Mucosa of rectum (tissue), 2 donors: ENCODE measurements around the gene SIX6.
A peak's percentile ranks its signal among the peaks of the same experiment; 100 is the strongest.
"Not testable (repeated sequence)": the region's sequence is repeated elsewhere in the genome, so short reads cannot be mapped to it uniquely, and the experiment has no call there.

Source experiments
- H3K27ac ChIP-seq, 2 donors: one replicate each; pipeline ENCODE4 v1.7.0; 2013; ENCODE audit warnings: inconsistent platforms in 2 of 2, low read depth in 2 of 2, low read length in 2 of 2
- H3K27me3 ChIP-seq, 2 donors: one replicate each; pipeline ENCODE4 v1.7.0; 2013; ENCODE audit warnings: low read length in 2 of 2; ENCODE audit not compliant: control insufficient read depth in 2 of 2, insufficient read depth in 2 of 2
- H3K36me3 ChIP-seq, 2 donors: one replicate each; pipeline ENCODE4 v1.7.0; 2013; ENCODE audit warnings: low read length in 2 of 2; ENCODE audit not compliant: control insufficient read depth in 2 of 2, insufficient read depth in 2 of 2
- H3K4me1 ChIP-seq, 2 donors: one replicate each; pipeline ENCODE4 v1.7.0; 2013; ENCODE audit warnings: low read length in 2 of 2, mild to moderate bottlenecking in 1 of 2; ENCODE audit not compliant: control insufficient read depth in 2 of 2, insufficient read depth in 2 of 2
- H3K4me3 ChIP-seq, 2 donors: one replicate each; pipeline ENCODE4 v1.7.0; 2013; ENCODE audit warnings: low read length in 2 of 2
- H3K9ac ChIP-seq, 2 donors: one replicate each; pipeline ENCODE4 v1.7.0; 2013; ENCODE audit warnings: low read length in 2 of 2, low read depth in 1 of 2, mild to moderate bottlenecking in 1 of 2
- H3K9me3 ChIP-seq, 2 donors: one replicate each; pipeline ENCODE4 v1.7.0; 2013; ENCODE audit warnings: low read length in 2 of 2; ENCODE audit not compliant: control insufficient read depth in 2 of 2
- donor health status: healthy.
- donor health status: Normal muscosa, but diverticular disease.

The SIX6 gene

DNA sequence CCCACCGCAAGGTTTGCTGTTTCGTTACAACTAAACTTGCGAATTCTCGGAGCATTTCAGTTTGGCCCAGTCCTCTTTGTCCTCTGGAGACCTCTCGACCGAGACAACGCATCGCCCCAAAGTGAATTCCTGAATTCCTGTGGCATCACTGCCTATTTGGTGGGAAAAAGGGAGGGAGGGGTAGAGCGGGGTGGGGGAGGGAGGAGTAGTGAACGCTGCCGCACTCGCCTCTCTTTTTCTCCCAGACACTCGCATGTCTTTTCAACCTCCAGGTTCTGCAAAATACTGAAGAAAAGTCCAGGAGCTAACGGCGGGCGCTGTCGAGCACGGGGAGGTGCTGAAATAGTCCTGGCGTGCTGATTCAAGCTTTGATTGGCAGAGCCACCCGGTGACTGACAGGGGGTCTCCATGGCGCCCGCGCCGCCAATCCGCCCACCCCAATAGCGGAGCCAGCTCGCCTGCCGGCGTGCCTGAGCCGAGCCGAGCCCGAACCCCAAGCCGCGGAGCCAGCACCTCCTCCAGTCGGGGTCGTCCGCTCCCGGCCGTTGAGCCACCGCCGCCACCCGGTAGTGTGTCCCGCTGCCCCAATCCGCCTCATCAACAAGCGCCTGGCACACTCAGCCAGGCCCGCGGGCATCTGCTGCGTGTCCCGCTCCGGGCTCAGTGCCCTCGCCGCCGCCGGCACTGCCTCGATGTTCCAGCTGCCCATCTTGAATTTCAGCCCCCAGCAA lies at the start of gene SIX6:
Gene SIX6 (plus strand): TSS at position 440 of the 731 bp plus-strand sequence. CDS start 253 bp downstream, at position 693.
- Histone ChIP-seq H3K27me3 (peaks cover 67 to 69% of the 10 kb centered on the region in 2 donors), H3K4me1 (peaks cover 0 to 2% of the 10 kb centered on the region in 2 donors), H3K4me3 (no peak within 1 kb of the TSS), H3K27ac (no peak within 1 kb of the TSS), H3K9me3 (no peaks in the 10 kb centered on the region), H3K36me3 (no peaks in the 10 kb centered on the region), H3K9ac (no peak within 1 kb of the TSS)

DNA sequence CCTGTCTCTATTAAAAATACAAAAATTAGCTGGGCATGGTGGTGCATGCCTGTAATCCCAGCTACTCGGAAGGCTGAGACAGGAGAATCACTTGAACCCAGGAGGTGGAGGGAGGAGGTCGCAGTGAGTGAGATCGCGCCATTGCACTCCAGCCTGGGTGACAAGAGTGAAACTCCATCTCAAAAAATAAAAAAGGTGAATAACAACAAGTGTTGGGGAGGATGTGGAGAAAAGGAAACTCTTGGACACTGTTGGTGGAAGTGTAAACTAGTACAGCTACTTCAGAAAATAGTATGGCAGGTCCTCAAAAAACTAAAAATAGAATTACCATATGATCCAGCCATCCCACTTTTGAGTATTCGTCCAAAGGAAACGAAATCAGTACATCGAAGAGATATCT lies 28.7 kb upstream of the SIX6 start:
- H3K27ac ChIP-seq, H3K36me3 ChIP-seq, H3K27me3 ChIP-seq, H3K4me3 ChIP-seq, H3K9me3 ChIP-seq, H3K9ac ChIP-seq, H3K4me1 ChIP-seq: not testable (repeated sequence)

DNA sequence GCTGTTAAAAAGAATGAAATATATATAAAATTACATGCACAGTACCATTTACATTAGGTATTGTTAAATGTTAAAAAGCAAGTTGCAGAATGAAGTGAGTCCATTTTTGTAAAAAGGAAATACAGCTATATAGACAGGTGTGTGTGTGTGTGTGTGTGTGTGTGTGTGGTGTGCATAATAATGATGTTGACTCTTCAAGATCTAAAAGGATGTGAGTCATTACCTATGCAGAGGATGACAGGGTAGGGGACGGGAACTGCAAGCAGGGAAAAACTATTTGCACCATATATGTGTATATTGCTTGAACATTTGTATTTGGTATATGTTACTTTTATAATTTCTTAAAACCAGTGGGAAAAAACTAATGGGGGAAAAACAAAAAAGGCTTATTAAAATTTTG lies 26.2 kb upstream of the SIX6 start:
- Histone ChIP-seq H3K9me3 (no peaks in the 10 kb centered on the region), H3K4me3 (no peak overlapping the region), H3K27me3 (peaks cover 8 to 20% of the 10 kb centered on the region in 2 donors), H3K27ac (no peak overlapping the region), H3K36me3 (no peaks in the 10 kb centered on the region), H3K9ac (no peak overlapping the region), H3K4me1 (no peaks in the 10 kb centered on the region)

DNA sequence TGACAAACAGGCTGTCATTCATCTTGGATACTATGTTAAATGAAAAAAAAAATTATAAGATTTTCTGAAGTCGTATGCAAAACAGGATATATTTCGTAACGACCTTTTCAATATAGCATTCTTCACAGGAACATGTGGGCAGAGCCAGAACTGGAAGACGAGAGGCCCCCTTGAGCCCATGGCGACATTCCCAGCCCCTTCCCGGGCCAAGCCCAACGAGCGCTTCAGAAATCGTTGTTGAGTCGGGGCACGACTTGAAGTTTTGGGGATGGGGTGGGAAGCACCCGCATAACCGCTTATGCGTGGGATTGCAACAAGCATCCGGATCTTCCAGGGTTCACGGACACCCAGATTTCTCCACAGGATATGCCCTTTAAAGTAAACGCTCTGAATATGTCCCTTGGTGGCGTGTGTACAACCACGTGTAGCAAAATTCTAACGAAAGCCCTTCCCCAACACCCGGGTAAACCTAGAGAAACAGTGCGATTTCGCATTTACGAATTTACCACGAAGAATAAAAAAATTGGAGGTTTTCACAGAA lies 23.8 kb upstream of the SIX6 start:
- Histone ChIP-seq H3K27ac (no peak overlapping the region), H3K36me3 (no peaks in the 10 kb centered on the region), H3K9me3 (no peaks in the 10 kb centered on the region), H3K27me3 (peaks cover 8 to 20% of the 10 kb centered on the region in 2 donors), H3K4me1 (no peaks in the 10 kb centered on the region), H3K4me3 (peak overlapping the region in 1 of 2 donors; percentile 10), H3K9ac (no peak overlapping the region)

DNA sequence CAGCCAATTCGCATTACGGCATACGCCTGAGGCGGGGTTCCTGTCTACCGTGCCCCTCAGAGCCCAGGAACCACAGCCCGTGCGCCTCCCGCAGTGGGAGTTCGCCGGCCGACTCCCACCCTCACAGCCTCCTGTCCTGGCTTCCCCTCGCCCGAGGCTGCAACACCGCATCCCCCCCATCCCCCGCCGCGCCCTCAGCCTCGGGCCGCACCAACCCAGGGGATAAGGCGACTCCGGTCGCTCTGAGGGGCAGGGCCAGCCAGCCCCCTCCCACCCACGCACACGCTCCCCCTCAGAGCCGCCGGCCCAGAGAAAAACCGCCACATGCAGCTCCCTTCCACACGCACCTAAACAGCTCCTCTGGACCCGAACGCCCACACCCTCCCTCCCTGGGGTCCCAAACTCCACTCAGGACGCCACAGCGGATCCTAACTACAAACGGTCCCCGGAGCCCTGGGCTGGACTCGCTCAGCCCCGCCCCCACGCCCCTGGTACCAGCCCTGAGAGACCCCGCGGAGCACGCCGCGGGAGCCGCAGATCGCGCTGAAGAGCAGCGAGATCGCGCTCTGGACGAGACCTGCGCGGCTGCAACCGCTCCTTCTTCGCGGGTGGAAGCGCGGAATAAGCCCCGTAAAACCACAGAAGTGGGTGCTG lies 23.2 kb upstream of the SIX6 start, which contains the start of gene C14orf39:
Gene C14orf39 (minus strand): TSS at position 466 of the 654 bp plus-strand sequence. CDS start 985 bp downstream, outside the sequence.
- no peaks in the 10 kb centered on the region for H3K4me1 ChIP-seq
- H3K36me3 ChIP-seq = no peaks in the 10 kb centered on the region
- H3K27ac ChIP-seq = no peak within 1 kb of the TSS
- no peaks in the 10 kb centered on the region for H3K9me3 ChIP-seq
- no peak within 1 kb of the TSS for H3K9ac ChIP-seq
- H3K4me3 ChIP-seq = peak within 1 kb of the TSS in 1 of 2 donors; percentile 10
- peaks cover 8 to 20% of the 10 kb centered on the region in 2 donors for H3K27me3 ChIP-seq

DNA sequence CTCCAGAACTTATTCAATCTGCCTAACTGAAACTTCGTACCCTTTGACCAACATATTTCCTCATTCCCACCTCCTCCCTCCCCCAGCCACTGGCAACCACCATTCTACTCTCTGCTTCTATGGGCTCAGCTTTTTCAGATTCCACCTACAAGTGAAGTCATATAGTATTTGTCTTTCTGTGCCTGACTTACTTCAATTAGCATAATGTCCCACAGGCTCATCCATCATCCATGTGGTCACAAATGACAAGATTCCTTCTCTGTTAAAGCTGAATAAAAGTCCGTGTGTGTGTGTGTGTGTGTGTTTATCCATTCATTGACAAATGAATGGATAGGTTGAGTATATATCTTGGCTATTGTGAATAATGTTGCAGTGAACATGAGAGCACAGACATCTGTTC lies 21.7 kb upstream of the SIX6 start:
- Histone ChIP-seq H3K27me3 (peaks cover 8 to 20% of the 10 kb centered on the region in 2 donors), H3K27ac (no peak overlapping the region), H3K36me3 (no peaks in the 10 kb centered on the region), H3K9ac (no peak overlapping the region), H3K9me3 (no peaks in the 10 kb centered on the region), H3K4me1 (no peaks in the 10 kb centered on the region), H3K4me3 (no peak overlapping the region)

DNA sequence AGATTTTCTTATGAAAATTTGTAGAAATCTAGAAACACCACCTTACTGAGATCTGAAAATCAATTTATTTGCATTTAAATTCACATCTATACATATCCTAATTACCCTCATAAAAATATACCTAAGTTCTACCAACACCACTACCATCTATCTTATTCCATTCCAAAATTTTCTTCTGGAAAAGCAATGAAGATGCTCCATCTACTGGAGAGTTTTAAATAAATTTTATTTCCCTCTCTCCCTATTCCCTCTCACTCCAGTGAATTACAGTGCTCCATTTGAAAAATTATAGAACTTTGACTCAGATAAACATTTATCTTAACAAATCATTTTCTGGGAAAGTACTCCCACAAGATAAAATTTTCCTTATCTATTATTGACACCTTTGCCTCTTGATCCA lies 20.8 kb upstream of the SIX6 start:
- H3K4me1 ChIP-seq = no peaks in the 10 kb centered on the region
- no peaks in the 10 kb centered on the region for H3K36me3 ChIP-seq
- H3K27ac ChIP-seq = no peak overlapping the region
- no peak overlapping the region for H3K4me3 ChIP-seq
- peaks cover 8 to 20% of the 10 kb centered on the region in 2 donors for H3K27me3 ChIP-seq
- H3K9ac ChIP-seq = no peak overlapping the region
- no peaks in the 10 kb centered on the region for H3K9me3 ChIP-seq

DNA sequence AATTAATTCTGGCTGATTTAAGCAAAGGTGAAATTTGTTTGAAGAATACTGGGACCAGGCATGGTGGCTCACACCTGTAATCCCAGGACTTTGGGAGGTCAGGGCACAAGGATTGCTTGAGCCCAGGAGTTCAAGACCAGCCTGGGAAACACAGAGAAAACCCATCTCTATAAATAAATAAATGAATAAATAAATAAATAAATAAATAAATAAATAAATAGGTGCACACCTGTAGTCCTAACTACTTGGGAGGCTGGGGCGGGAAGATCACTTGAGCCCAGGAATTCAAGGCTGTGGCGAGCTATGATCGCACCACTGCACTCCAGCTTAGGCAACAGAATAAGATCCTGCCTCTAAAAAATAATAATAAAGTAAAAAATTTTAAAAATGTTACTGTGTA lies 18.7 kb upstream of the SIX6 start:
- H3K36me3 ChIP-seq = no peaks in the 10 kb centered on the region
- peaks cover 4 to 17% of the 10 kb centered on the region in 2 donors for H3K27me3 ChIP-seq
- no peaks in the 10 kb centered on the region for H3K4me1 ChIP-seq
- H3K4me3 ChIP-seq = no peak overlapping the region
- H3K9me3 ChIP-seq = no peaks in the 10 kb centered on the region
- no peak overlapping the region for H3K9ac ChIP-seq
- no peak overlapping the region for H3K27ac ChIP-seq

DNA sequence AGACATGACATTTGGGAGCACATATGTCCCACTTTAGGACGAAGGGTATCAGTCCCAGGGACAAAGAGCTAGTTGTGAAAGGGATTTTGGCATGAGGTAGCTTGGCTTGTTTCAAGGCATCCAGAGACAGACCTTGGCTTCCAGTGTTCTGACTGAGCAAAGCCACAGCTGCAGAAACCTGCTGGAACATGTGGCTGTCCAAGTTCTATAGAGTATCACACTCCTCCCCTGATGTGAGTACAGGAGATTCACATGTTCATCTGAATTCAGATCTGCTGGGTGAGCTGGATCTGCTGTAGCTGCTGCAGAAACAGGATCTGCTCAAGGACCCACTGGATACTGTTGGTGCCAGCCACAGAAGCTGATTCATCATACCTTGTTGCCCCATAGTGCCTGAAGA lies 13.0 kb upstream of the SIX6 start:
- Histone ChIP-seq H3K27me3 (peaks cover 0 to 3% of the 10 kb centered on the region in 2 donors), H3K27ac (no peak overlapping the region), H3K4me1 (no peaks in the 10 kb centered on the region), H3K4me3 (no peak overlapping the region), H3K9ac (no peak overlapping the region), H3K36me3 (no peaks in the 10 kb centered on the region), H3K9me3 (no peaks in the 10 kb centered on the region)

DNA sequence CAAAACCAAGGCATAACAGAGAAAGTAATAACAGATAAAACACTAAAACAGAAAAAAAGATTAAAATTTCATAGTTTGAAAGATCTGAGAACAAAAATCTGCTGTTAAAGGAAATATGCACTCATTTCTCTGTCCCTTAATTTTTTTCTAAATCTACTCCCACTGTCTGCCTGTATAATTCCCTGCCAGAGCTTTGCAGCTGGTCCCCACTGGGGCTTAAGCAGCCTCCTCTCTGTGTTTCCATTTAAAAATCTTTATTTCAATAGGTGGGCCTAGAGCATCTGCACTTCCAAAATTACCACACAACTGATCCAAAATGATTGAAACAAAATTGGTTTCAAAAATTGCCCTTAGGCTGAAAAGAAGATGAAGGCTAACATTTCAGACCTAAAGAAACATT lies 6.4 kb upstream of the SIX6 start:
- H3K36me3 ChIP-seq = no peaks in the 10 kb centered on the region
- no peaks in the 10 kb centered on the region for H3K9me3 ChIP-seq
- H3K27me3 ChIP-seq = peaks cover 15 to 22% of the 10 kb centered on the region in 2 donors
- no peak overlapping the region for H3K9ac ChIP-seq
- no peak overlapping the region for H3K4me3 ChIP-seq
- no peaks in the 10 kb centered on the region for H3K4me1 ChIP-seq
- H3K27ac ChIP-seq = no peak overlapping the region
